Tibial nerve (tissue), 4 donors: ENCODE results near the gene GLG1.
"Not testable (repeated sequence)": the region's sequence is repeated elsewhere in the genome, so short reads cannot be mapped to it uniquely, and the experiment has no call there.

Experiments
- CTCF ChIP-seq, 5 experiments: fragments of 200-600 bp in 3 of 5; fragments of 450-650 bp in 2 of 5; sonication (generic) in 3 of 5; IDR thresholded peaks; one replicate each; pipeline ENCODE4 v1.5.1; 2016 to 2019; ENCODE audit warnings: antibody characterized with exemption in 5 of 5, mild to moderate bottlenecking in 3 of 5, moderate library complexity in 2 of 5
- EP300 ChIP-seq, 2 donors: sonication (generic); formaldehyde crosslinking; IDR thresholded peaks; one replicate each; pipeline ENCODE4 v1.6.1; 2017; ENCODE audit warnings: antibody characterized with exemption in 2 of 2, mild to moderate bottlenecking in 1 of 2
- POLR2A ChIP-seq, 2 donors: fragments of 450-650 bp; IDR thresholded peaks; one replicate each; pipeline ENCODE4 v1.6.1; 2017; ENCODE audit warnings: antibody characterized with exemption in 2 of 2, mild to moderate bottlenecking in 2 of 2, moderate library complexity in 2 of 2

- not testable (repeated sequence) for TF ChIP-seq CTCF, POLR2A (IDR thresholded peaks at IDR 0.05)
- peak in 1 of 2 donors; percentile 28 for TF ChIP-seq EP300 (IDR thresholded peaks at IDR 0.05)
Measured at GRCh38 chr16:74407362-74407705, 199.6 kb downstream of the GLG1 start.
